CD14-positive monocyte (primary cell): ENCODE measurements around the gene ABCB4. TPM values are rescaled to one million over a fixed set of nuclear protein-coding genes. Genes with fewer than 3 reads are reported as not detected.

ENCODE experiments used
- DNase-seq, 3 donors: peaks; one replicate each; pipeline ENCODE4 v3.0.0-alpha.2; 2011 to 2022
- H2AFZ ChIP-seq: 2 replicates; pipeline ENCODE4 v1.6.0; 2012; ENCODE audit warnings: mild to moderate bottlenecking, low read depth, low read length, inconsistent platforms; ENCODE audit not compliant: insufficient read depth, poor library complexity, severe bottlenecking
- H3K27ac ChIP-seq, 2 donors: 1 replicate in 1 of 2; 2 replicates in 1 of 2; pipeline ENCODE4 v1.5.1; 2012 to 2013; ENCODE audit warnings: low read length in 2 of 2, control low read depth in 1 of 2, inconsistent platforms in 1 of 2, low read depth in 1 of 2, mild to moderate bottlenecking in 1 of 2
- H3K27me3 ChIP-seq, 2 donors: one replicate each; pipeline versions ENCODE4 v1.6.0 to v1.6.1; 2011 to 2013; ENCODE audit warnings: low read length in 2 of 2; ENCODE audit not compliant: control insufficient read depth in 2 of 2, insufficient read depth in 2 of 2
- H3K36me3 ChIP-seq, 2 donors: replicated peaks in 1 of 2; 1 replicate in 1 of 2; 2 replicates in 1 of 2; pipeline versions ENCODE4 v1.5.1 to v1.6.1; 2012 to 2013; ENCODE audit warnings: low read length in 2 of 2, control low read depth in 1 of 2, inconsistent platforms in 1 of 2, mild to moderate bottlenecking in 1 of 2; ENCODE audit not compliant: insufficient read depth in 2 of 2, control insufficient read depth in 1 of 2
- H3K4me1 ChIP-seq, 2 donors: 1 replicate in 1 of 2; 2 replicates in 1 of 2; pipeline versions ENCODE4 v1.5.1 to v1.6.1; 2012 to 2013; ENCODE audit warnings: low read length in 2 of 2, control low read depth in 1 of 2, inconsistent platforms in 1 of 2, mild to moderate bottlenecking in 1 of 2, moderate library complexity in 1 of 2; ENCODE audit not compliant: insufficient read depth in 2 of 2, control insufficient read depth in 1 of 2
- H3K4me2 ChIP-seq: replicated peaks from 2 replicates; pipeline ENCODE3; 2012; ENCODE audit warnings: low read length, moderate library complexity, mild to moderate bottlenecking; ENCODE audit not compliant: poor library complexity, severe bottlenecking; ENCODE audit errors: extremely low read depth
- H3K4me3 ChIP-seq, 3 experiments: fragments of 200-600 bp in 1 of 3; sonication (generic) in 1 of 3; replicated peaks in 1 of 3; 1 replicate in 2 of 3; 2 replicates in 1 of 3; pipeline ENCODE4 v1.5.1; 2011 to 2013; ENCODE audit warnings: low read length in 3 of 3, mild to moderate bottlenecking in 3 of 3, control low read depth in 2 of 3, low read depth in 2 of 3, inconsistent platforms in 1 of 3, moderate library complexity in 1 of 3
- H3K79me2 ChIP-seq: 2 replicates; pipeline ENCODE4 v1.6.0; 2012; ENCODE audit warnings: mild to moderate bottlenecking, control low read depth, inconsistent platforms, low read length, moderate library complexity; ENCODE audit not compliant: insufficient read depth
- H3K9ac ChIP-seq: 2 replicates; pipeline ENCODE4 v1.6.0; 2017; ENCODE audit warnings: low read length, mild to moderate bottlenecking; ENCODE audit not compliant: insufficient read depth, poor library complexity, severe bottlenecking
- H3K9me3 ChIP-seq, 2 donors: replicated peaks in 1 of 2; 1 replicate in 1 of 2; 2 replicates in 1 of 2; pipeline versions ENCODE4 v1.5.1 to v1.6.1; 2012 to 2013; ENCODE audit warnings: low read length in 2 of 2, control low read depth in 1 of 2; ENCODE audit not compliant: control insufficient read depth in 1 of 2, insufficient read depth in 1 of 2
- H4K20me1 ChIP-seq: 2 replicates; pipeline ENCODE4 v1.6.0; 2012; ENCODE audit warnings: mild to moderate bottlenecking, low read length, control low read depth, moderate library complexity; ENCODE audit not compliant: insufficient read depth
- H3K27ac Mint-ChIP-seq, 7 donors: one replicate each; pipeline ENCODE4 v1.8.0; 2020; ENCODE audit warnings: mild to moderate bottlenecking in 7 of 7, mixed read lengths in 7 of 7, moderate library complexity in 6 of 7, inconsistent platforms in 2 of 7
- H3K27me3 Mint-ChIP-seq, 3 donors: one replicate each; pipeline ENCODE4 v1.8.0; 2021 to 2022; ENCODE audit warnings: low read depth in 3 of 3, mild to moderate bottlenecking in 3 of 3, mixed read lengths in 3 of 3, moderate library complexity in 3 of 3, inconsistent platforms in 1 of 3
- H3K36me3 Mint-ChIP-seq, 2 donors: one replicate each; pipeline ENCODE4 v1.8.0; 2020; ENCODE audit warnings: mixed read lengths in 2 of 2, inconsistent platforms in 1 of 2, mild to moderate bottlenecking in 1 of 2
- H3K4me1 Mint-ChIP-seq: one replicate; pipeline ENCODE4 v1.8.0; 2020; ENCODE audit warnings: mild to moderate bottlenecking, mixed read lengths
- H3K4me3 Mint-ChIP-seq, 2 donors: one replicate each; pipeline ENCODE4 v1.8.0; 2020; ENCODE audit warnings: mild to moderate bottlenecking in 2 of 2, mixed read lengths in 2 of 2, moderate library complexity in 1 of 2
- H3K9me3 Mint-ChIP-seq, 7 donors: one replicate each; pipeline ENCODE4 v1.8.0; 2020 to 2022; ENCODE audit warnings: mixed read lengths in 7 of 7, mild to moderate bottlenecking in 6 of 7, moderate library complexity in 6 of 7, inconsistent platforms in 2 of 7
- WGBS: methylation state at CpG from one replicate; pipeline ENCODE4 v1.1.5; 2013; ENCODE audit warnings: missing lambda C conversion rate; ENCODE audit not compliant: insufficient coverage; 5-methylcytosine and 5-hydroxymethylcytosine counted together
- intact Hi-C, 2 donors: fragments of 100-400 bp; cut with micrococcal nuclease; formaldehyde crosslinking; loops; one replicate each; pipeline versions ENCODE4 v1.15.0 to v1.15.1; 2023
- polyA plus RNA-seq, 3 donors: library from polyadenylated mRNA; depleted of rRNA in 1 of 3; unstranded in 2 of 3; stranded (reverse) in 1 of 3; fragments of 300-500 nt in 2 of 3; fragments of >200 nt in 1 of 3; fragmentation: Illumina TruSeq in 2 of 3; gene quantifications; 1 replicate in 2 of 3; 2 replicates in 1 of 3; pipeline ENCODE4 v1.2.3, GENCODE V29; 2012 to 2021
- TF ChIP-seq, protein P1 (sequence below): fragments of 200-600 bp; IDR thresholded peaks from one replicate; pipeline ENCODE4 v1.8.0; 2022; ENCODE audit warnings: antibody characterized with exemption, mild to moderate bottlenecking

ABCB4 gene
- polyA plus RNA-seq, 3 donors: 0.09 TPM; not detected in 2

DNA sequence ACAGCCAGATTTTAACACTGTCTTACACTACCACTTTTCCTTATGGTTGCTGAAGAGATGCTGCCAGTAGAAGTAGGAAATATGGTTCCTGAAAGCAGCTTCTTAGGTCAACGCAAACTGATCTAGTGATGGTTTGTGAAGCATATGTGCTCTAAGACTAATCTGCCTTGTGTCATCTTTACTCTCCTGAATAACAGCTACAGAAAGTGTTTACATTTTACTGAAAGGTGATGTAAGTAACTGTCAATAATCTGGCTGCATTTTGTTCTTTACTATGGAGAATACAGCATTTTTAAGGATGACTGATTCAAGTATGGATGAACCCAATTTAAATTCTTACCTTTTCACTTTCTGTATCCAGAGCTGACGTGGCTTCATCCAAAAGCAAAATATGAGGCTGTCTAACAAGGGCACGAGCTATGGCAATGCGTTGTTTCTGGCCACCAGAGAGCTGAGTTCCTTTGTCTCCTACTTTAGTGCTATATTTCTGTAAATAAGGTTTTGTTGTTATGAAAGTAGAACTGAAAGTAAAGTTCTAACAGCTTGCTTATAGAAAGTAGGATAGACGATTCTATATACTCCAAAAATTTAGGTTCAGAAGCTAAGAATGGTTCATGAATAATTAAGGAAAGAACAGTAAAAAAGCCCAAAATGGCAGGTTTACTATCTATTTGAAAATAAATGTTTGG lies 30.2 kb upstream of the ABCB4 start:
- H3K27ac ChIP-seq: no peak overlapping the region
- H3K9me3 ChIP-seq: no peaks in the 10 kb centered on the region
- Mint-ChIP-seq H3K9me3 (no peaks in the 10 kb centered on the region), H3K27me3 (peaks cover 0 to 2% (median 0%) of the 10 kb centered on the region in 3 donors), H3K36me3 (no peaks in the 10 kb centered on the region), H3K4me1 (peaks cover 2% of the 10 kb centered on the region), H3K27ac (no peak overlapping the region), H3K4me3 (no peak overlapping the region)
- intact Hi-C loops: no loop called here
- no peak overlapping the region for H3K4me2 ChIP-seq
- no peaks in the 10 kb centered on the region for H3K79me2 ChIP-seq
- DNase-seq: no peak
- no peak overlapping the region for H3K9ac ChIP-seq
- WGBS: 100% methylated on average over 2 of the region's 5 CpGs
- H3K27me3 ChIP-seq: no peaks in the 10 kb centered on the region
- no peaks in the 10 kb centered on the region for H4K20me1 ChIP-seq
- no peak overlapping the region for H2AFZ ChIP-seq
- no peak overlapping the region for H3K4me3 ChIP-seq
- H3K36me3 ChIP-seq: no peaks in the 10 kb centered on the region
- TF ChIP-seq, protein P1, sequence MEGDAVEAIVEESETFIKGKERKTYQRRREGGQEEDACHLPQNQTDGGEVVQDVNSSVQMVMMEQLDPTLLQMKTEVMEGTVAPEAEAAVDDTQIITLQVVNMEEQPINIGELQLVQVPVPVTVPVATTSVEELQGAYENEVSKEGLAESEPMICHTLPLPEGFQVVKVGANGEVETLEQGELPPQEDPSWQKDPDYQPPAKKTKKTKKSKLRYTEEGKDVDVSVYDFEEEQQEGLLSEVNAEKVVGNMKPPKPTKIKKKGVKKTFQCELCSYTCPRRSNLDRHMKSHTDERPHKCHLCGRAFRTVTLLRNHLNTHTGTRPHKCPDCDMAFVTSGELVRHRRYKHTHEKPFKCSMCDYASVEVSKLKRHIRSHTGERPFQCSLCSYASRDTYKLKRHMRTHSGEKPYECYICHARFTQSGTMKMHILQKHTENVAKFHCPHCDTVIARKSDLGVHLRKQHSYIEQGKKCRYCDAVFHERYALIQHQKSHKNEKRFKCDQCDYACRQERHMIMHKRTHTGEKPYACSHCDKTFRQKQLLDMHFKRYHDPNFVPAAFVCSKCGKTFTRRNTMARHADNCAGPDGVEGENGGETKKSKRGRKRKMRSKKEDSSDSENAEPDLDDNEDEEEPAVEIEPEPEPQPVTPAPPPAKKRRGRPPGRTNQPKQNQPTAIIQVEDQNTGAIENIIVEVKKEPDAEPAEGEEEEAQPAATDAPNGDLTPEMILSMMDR: no peak
- no peaks in the 10 kb centered on the region for H3K4me1 ChIP-seq

DNA sequence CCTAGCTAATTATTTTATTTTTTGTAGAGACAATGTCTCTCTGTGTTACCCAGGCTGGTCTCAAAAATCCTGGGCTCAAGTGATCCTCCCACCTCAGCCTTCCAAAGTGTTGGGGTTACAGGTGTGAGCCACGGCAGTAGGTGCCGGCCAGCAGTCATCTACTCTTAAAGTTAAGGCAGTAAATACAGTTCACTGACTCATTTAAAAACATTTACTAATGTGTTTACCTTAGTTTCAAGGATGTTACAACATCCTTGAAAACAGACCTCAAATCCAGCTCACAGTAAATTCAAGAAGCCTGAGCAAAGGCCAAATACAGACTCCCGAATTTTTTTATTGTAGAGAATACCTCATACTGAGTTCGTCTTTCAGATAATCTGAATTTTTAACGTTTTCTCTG lies 29.6 kb upstream of the ABCB4 start:
- no peaks in the 10 kb centered on the region for H3K27me3 ChIP-seq
- H3K4me2 ChIP-seq: no peak overlapping the region
- H3K36me3 ChIP-seq: no peaks in the 10 kb centered on the region
- 94% methylated on average over 2 of the region's 5 CpGs for WGBS
- no peak overlapping the region for H3K4me3 ChIP-seq
- no peaks in the 10 kb centered on the region for H3K9me3 ChIP-seq
- H3K9ac ChIP-seq: no peak overlapping the region
- H2AFZ ChIP-seq: no peak overlapping the region
- no peaks in the 10 kb centered on the region for H4K20me1 ChIP-seq
- TF ChIP-seq, protein P1: no peak
- H3K36me3 Mint-ChIP-seq: no peaks in the 10 kb centered on the region
- no peaks in the 10 kb centered on the region for H3K79me2 ChIP-seq
- H3K27ac ChIP-seq: no peak overlapping the region
- H3K27ac Mint-ChIP-seq: no peak overlapping the region
- H3K4me3 Mint-ChIP-seq: no peak overlapping the region
- peaks cover 0 to 2% (median 0%) of the 10 kb centered on the region in 3 donors for H3K27me3 Mint-ChIP-seq
- H3K9me3 Mint-ChIP-seq: no peaks in the 10 kb centered on the region
- DNase-seq: no peak
- H3K4me1 Mint-ChIP-seq: peaks cover 2% of the 10 kb centered on the region
- intact Hi-C loops: no loop called here
- no peaks in the 10 kb centered on the region for H3K4me1 ChIP-seq
